ENCODE results near the gene TNRC6A.
"Not testable (repeated sequence)": the region's sequence is repeated elsewhere in the genome, so short reads cannot be mapped to it uniquely, and the experiment has no call there.

TNRC6A gene

GRCh38 chr16:24820522-24820921 is 91.1 kb downstream of the TNRC6A start:
- no peak for DNase-seq

- no peak for DNase-seq
These were observed 91.7 kb downstream of the TNRC6A start for GRCh38 chr16:24821129-24821528.

GRCh38 chr16:24822542-24822941 is 93.1 kb downstream of the TNRC6A start:
- DNase-seq, result no peak

GRCh38 chr16:24822974-24823373 is 93.5 kb downstream of the TNRC6A start:
- no peak for DNase-seq

- no peak for DNase-seq
These were observed 96.2 kb downstream of the TNRC6A start for GRCh38 chr16:24825696-24826095.

GRCh38 chr16:24826096-24826690 is 96.7 kb downstream of the TNRC6A start:
- no peak for DNase-seq

- DNase-seq, result no peak
These were observed 97.5 kb downstream of the TNRC6A start for GRCh38 chr16:24826817-24827566.

- no peak for DNase-seq
These were observed 99.7 kb downstream of the TNRC6A start for GRCh38 chr16:24829153-24829552.

- DNase-seq, result no peak
These were observed 103.9 kb downstream of the TNRC6A start for GRCh38 chr16:24833352-24833751.

GRCh38 chr16:24834459-24835335 is 105.2 kb downstream of the TNRC6A start:
- DNase-seq, result no peak

GRCh38 chr16:24836836-24837235 is 107.4 kb downstream of the TNRC6A start:
- DNase-seq, result no peak

GRCh38 chr16:24837969-24838368 is 108.5 kb downstream of the TNRC6A start:
- no peak for DNase-seq

- DNase-seq, result no peak
These were observed 109.3 kb downstream of the TNRC6A start for GRCh38 chr16:24838554-24839266.

- no peak for DNase-seq
These were observed 110.0 kb downstream of the TNRC6A start for GRCh38 chr16:24839347-24839972.

GRCh38 chr16:24841291-24841690 is 111.8 kb downstream of the TNRC6A start:
- no peak for DNase-seq

- DNase-seq, result no peak
These were observed 114.9 kb downstream of the TNRC6A start for GRCh38 chr16:24844101-24845030.

- not testable (repeated sequence) for DNase-seq
These were observed 115.5 kb downstream of the TNRC6A start for GRCh38 chr16:24845031-24845365.

- no peak for DNase-seq
These were observed 116.5 kb downstream of the TNRC6A start, which contains the start of gene SLC5A11 for GRCh38 chr16:24845726-24846547. TSS of gene SLC5A11 (plus strand) at chr16:24845963. CDS start at chr16:24858644, 12,681 bp downstream.

GRCh38 chr16:24846548-24847357 is 117.3 kb downstream of the TNRC6A start:
- no peak for DNase-seq

GRCh38 chr16:24847358-24847664 is 117.9 kb downstream of the TNRC6A start:
- no peak for DNase-seq

All from stimulated activated CD4-positive, alpha-beta T cell treated with anti-CD3 and anti-CD28 coated beads, Interleukin-2, amount 100 ng/mL, for 48 hours (primary cell).